WTC11 (cell line): Measurements from ENCODE around the gene MEGF10. TPM values are rescaled to one million over a fixed set of nuclear protein-coding genes. Genes with fewer than 3 reads are reported as not detected.

ENCODE experiments used
- CBFB ChIP-seq: sonication (generic); formaldehyde crosslinking; IDR thresholded peaks from 2 replicates; pipeline ENCODE4 v1.8.1; 2022; ENCODE audit warnings: mild to moderate bottlenecking, low read depth, missing genetic modification reagents
- FOXP1 ChIP-seq: sonication (generic); formaldehyde crosslinking; IDR thresholded peaks from 2 replicates; pipeline ENCODE4 v1.8.0; 2022; ENCODE audit warnings: missing genetic modification reagents, mild to moderate bottlenecking, moderate library complexity, borderline replicate concordance
- GABPB1 ChIP-seq: sonication (generic); formaldehyde crosslinking; IDR thresholded peaks from 2 replicates; pipeline ENCODE4 v1.8.1; 2023; ENCODE audit warnings: mild to moderate bottlenecking, missing genetic modification reagents
- HMGA2 ChIP-seq: fragments of 250-450 bp; sonication (Bioruptor Pico); IDR thresholded peaks from 2 replicates; pipeline ENCODE4 v1.4.0; 2021; ENCODE audit warnings: mild to moderate bottlenecking, moderate library complexity
- KAT7 ChIP-seq: sonication (generic); formaldehyde crosslinking; IDR thresholded peaks from 2 replicates; pipeline ENCODE4 v1.8.1; 2023; ENCODE audit warnings: missing genetic modification reagents, mild to moderate bottlenecking, borderline replicate concordance
- MXD4 ChIP-seq: fragments of 250-450 bp; sonication (Bioruptor Pico); IDR thresholded peaks from 2 replicates; pipeline ENCODE4 v1.8.0; 2021; ENCODE audit warnings: mild to moderate bottlenecking, moderate library complexity, borderline replicate concordance
- MYBL2 ChIP-seq: sonication (generic); formaldehyde crosslinking; IDR thresholded peaks from 2 replicates; pipeline ENCODE4 v1.8.1; 2023; ENCODE audit warnings: mild to moderate bottlenecking, moderate library complexity, missing genetic modification reagents
- NFATC4 ChIP-seq: fragments of 250-450 bp; sonication (Bioruptor Pico); IDR thresholded peaks from 2 replicates; pipeline ENCODE4 v1.9.0; 2021; ENCODE audit warnings: mild to moderate bottlenecking
- NFYB ChIP-seq: sonication (generic); formaldehyde crosslinking; conservative IDR thresholded peaks from 2 replicates; pipeline ENCODE4 v1.8.0; 2022; ENCODE audit warnings: low read depth, missing genetic modification reagents
- NR1H2 ChIP-seq: sonication (generic); formaldehyde crosslinking; IDR thresholded peaks from 2 replicates; pipeline ENCODE4 v1.9.0; 2021; ENCODE audit warnings: mild to moderate bottlenecking, moderate library complexity, missing genetic modification reagents
- SOX15 ChIP-seq: fragments of 250-450 bp; sonication (Bioruptor Pico); IDR thresholded peaks from 2 replicates; pipeline ENCODE4 v1.9.0; 2021; ENCODE audit warnings: mild to moderate bottlenecking
- TEAD1 ChIP-seq: sonication (generic); formaldehyde crosslinking; IDR thresholded peaks from 2 replicates; pipeline ENCODE4 v1.8.0; 2022; ENCODE audit warnings: mild to moderate bottlenecking, missing genetic modification reagents
- ZNF121 ChIP-seq: sonication (generic); formaldehyde crosslinking; IDR thresholded peaks from 2 replicates; pipeline ENCODE4 v1.8.0; 2023; ENCODE audit warnings: missing genetic modification reagents
- total RNA-seq: library from RNA; stranded (reverse); gene quantifications from 3 replicates; pipeline ENCODE4 v1.2.3, GENCODE V29; 2021
- TF ChIP-seq, protein P1 (sequence below): sonication (generic); formaldehyde crosslinking; conservative IDR thresholded peaks from 2 replicates; pipeline ENCODE4 v1.8.1; 2023; ENCODE audit warnings: mild to moderate bottlenecking, low read depth, missing genetic modification reagents, moderate library complexity
- TF ChIP-seq, protein P2 (sequence below): sonication (generic); formaldehyde crosslinking; IDR thresholded peaks from 2 replicates; pipeline ENCODE4 v1.8.1; 2022; ENCODE audit warnings: mild to moderate bottlenecking, moderate library complexity, missing genetic modification reagents
- TF ChIP-seq, protein P3 (sequence below): fragments of 250-450 bp; sonication (Bioruptor Pico); IDR thresholded peaks from 2 replicates; pipeline ENCODE4 v1.9.0; 2021; ENCODE audit warnings: mild to moderate bottlenecking, borderline replicate concordance
- TF ChIP-seq, protein P4 (sequence below): fragments of 250-450 bp; sonication (Bioruptor Pico); IDR thresholded peaks from 2 replicates; pipeline ENCODE4 v1.8.0; 2021; ENCODE audit warnings: mild to moderate bottlenecking
- TF ChIP-seq, protein P5 (sequence below): sonication (generic); formaldehyde crosslinking; IDR thresholded peaks from 2 replicates; pipeline ENCODE4 v1.8.1; 2022; ENCODE audit warnings: mild to moderate bottlenecking, missing genetic modification reagents, moderate library complexity, borderline replicate concordance
- TF ChIP-seq, protein P6 (sequence below): fragments of 250-450 bp; sonication (Bioruptor Pico); IDR thresholded peaks from 2 replicates; pipeline ENCODE4 v1.9.0; 2021; ENCODE audit warnings: mild to moderate bottlenecking
- TF ChIP-seq, protein P7 (sequence below): sonication (generic); formaldehyde crosslinking; IDR thresholded peaks from 2 replicates; pipeline ENCODE4 v1.8.0; 2022; ENCODE audit warnings: mild to moderate bottlenecking, missing genetic modification reagents
- TF ChIP-seq, protein P8 (sequence below): sonication (generic); formaldehyde crosslinking; IDR thresholded peaks from 2 replicates; pipeline ENCODE4 v1.8.1; 2022; ENCODE audit warnings: low read depth, mild to moderate bottlenecking, moderate library complexity, missing genetic modification reagents, borderline replicate concordance

MEGF10 gene
- total RNA-seq, 1 experiment from 2014 or later, result 24.5 TPM

DNA sequence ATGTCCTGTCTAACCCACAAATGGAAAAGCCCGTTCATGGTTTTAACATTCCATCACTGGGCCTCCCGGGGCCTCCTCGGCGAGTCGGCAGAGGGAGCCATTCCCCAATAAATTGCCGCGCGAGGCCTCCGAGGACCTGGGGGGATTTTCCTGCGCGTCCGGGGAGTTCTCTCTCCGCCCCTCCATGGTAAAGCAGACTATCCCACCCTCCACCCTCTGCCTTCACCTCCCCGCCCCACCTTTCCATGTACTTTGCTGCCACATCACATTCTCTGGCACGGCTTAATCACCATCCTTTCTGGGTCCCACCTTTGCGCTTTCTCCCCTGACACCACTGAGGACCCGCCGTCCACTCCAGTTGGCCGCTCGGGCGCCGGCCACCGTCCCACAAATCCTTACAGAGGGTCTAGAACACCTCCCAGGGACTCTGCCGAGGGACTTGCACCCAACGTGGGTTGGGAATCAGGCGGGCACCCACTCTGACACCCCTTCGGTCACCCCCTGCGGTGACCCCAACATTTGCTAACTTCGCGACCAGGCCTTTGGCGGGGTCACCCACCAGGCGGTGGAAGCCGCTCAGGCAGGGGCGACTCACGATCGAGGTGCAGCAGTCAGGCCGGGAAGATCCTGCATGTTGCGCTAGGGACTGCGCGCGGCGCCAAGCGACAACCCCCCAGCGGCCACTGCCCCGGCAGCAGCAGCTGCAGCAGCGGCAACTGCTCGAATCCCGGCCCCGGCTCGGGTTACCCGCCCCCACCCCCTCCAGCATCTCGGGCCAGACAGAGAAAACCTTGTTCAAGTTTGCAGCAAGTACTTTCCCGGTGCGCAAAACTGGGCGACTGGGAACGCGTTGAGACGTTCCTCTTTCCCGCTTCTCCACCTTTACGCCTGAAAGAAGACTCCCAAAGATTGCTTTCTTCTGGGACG, at the start of gene MEGF10 (continued):
- TF ChIP-seq NR1H2, result no peak
- TF ChIP-seq GABPB1 (CRISPR knock-in tag), result no peak
- no peak for TF ChIP-seq NFATC4
- TF ChIP-seq NFYB, result no peak
- TF ChIP-seq, protein P1, sequence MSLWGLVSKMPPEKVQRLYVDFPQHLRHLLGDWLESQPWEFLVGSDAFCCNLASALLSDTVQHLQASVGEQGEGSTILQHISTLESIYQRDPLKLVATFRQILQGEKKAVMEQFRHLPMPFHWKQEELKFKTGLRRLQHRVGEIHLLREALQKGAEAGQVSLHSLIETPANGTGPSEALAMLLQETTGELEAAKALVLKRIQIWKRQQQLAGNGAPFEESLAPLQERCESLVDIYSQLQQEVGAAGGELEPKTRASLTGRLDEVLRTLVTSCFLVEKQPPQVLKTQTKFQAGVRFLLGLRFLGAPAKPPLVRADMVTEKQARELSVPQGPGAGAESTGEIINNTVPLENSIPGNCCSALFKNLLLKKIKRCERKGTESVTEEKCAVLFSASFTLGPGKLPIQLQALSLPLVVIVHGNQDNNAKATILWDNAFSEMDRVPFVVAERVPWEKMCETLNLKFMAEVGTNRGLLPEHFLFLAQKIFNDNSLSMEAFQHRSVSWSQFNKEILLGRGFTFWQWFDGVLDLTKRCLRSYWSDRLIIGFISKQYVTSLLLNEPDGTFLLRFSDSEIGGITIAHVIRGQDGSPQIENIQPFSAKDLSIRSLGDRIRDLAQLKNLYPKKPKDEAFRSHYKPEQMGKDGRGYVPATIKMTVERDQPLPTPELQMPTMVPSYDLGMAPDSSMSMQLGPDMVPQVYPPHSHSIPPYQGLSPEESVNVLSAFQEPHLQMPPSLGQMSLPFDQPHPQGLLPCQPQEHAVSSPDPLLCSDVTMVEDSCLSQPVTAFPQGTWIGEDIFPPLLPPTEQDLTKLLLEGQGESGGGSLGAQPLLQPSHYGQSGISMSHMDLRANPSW, result no peak
- TF ChIP-seq KAT7, result peak; percentile 34; the same call in 1 of the 2 replicates
- TF ChIP-seq, protein P2, sequence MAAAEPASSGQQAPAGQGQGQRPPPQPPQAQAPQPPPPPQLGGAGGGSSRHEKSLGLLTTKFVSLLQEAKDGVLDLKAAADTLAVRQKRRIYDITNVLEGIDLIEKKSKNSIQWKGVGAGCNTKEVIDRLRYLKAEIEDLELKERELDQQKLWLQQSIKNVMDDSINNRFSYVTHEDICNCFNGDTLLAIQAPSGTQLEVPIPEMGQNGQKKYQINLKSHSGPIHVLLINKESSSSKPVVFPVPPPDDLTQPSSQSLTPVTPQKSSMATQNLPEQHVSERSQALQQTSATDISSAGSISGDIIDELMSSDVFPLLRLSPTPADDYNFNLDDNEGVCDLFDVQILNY, result peak; percentile 66; the same call in 1 of the 2 replicates
- TF ChIP-seq, protein P3, sequence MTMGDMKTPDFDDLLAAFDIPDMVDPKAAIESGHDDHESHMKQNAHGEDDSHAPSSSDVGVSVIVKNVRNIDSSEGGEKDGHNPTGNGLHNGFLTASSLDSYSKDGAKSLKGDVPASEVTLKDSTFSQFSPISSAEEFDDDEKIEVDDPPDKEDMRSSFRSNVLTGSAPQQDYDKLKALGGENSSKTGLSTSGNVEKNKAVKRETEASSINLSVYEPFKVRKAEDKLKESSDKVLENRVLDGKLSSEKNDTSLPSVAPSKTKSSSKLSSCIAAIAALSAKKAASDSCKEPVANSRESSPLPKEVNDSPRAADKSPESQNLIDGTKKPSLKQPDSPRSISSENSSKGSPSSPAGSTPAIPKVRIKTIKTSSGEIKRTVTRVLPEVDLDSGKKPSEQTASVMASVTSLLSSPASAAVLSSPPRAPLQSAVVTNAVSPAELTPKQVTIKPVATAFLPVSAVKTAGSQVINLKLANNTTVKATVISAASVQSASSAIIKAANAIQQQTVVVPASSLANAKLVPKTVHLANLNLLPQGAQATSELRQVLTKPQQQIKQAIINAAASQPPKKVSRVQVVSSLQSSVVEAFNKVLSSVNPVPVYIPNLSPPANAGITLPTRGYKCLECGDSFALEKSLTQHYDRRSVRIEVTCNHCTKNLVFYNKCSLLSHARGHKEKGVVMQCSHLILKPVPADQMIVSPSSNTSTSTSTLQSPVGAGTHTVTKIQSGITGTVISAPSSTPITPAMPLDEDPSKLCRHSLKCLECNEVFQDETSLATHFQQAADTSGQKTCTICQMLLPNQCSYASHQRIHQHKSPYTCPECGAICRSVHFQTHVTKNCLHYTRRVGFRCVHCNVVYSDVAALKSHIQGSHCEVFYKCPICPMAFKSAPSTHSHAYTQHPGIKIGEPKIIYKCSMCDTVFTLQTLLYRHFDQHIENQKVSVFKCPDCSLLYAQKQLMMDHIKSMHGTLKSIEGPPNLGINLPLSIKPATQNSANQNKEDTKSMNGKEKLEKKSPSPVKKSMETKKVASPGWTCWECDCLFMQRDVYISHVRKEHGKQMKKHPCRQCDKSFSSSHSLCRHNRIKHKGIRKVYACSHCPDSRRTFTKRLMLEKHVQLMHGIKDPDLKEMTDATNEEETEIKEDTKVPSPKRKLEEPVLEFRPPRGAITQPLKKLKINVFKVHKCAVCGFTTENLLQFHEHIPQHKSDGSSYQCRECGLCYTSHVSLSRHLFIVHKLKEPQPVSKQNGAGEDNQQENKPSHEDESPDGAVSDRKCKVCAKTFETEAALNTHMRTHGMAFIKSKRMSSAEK (CRISPR knock-in tag), result no peak
- peak; percentile 86; the same call in 1 of the 2 replicates for TF ChIP-seq CBFB
- TF ChIP-seq SOX15 (CRISPR knock-in tag), result no peak
- TF ChIP-seq MXD4, result no peak
- no peak for TF ChIP-seq MYBL2
- TF ChIP-seq FOXP1, result no peak
- TF ChIP-seq, protein P4, sequence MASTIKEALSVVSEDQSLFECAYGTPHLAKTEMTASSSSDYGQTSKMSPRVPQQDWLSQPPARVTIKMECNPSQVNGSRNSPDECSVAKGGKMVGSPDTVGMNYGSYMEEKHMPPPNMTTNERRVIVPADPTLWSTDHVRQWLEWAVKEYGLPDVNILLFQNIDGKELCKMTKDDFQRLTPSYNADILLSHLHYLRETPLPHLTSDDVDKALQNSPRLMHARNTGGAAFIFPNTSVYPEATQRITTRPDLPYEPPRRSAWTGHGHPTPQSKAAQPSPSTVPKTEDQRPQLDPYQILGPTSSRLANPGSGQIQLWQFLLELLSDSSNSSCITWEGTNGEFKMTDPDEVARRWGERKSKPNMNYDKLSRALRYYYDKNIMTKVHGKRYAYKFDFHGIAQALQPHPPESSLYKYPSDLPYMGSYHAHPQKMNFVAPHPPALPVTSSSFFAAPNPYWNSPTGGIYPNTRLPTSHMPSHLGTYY, result no peak
- TF ChIP-seq, protein P5, sequence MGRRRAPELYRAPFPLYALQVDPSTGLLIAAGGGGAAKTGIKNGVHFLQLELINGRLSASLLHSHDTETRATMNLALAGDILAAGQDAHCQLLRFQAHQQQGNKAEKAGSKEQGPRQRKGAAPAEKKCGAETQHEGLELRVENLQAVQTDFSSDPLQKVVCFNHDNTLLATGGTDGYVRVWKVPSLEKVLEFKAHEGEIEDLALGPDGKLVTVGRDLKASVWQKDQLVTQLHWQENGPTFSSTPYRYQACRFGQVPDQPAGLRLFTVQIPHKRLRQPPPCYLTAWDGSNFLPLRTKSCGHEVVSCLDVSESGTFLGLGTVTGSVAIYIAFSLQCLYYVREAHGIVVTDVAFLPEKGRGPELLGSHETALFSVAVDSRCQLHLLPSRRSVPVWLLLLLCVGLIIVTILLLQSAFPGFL, result no peak
- TF ChIP-seq, protein P6, sequence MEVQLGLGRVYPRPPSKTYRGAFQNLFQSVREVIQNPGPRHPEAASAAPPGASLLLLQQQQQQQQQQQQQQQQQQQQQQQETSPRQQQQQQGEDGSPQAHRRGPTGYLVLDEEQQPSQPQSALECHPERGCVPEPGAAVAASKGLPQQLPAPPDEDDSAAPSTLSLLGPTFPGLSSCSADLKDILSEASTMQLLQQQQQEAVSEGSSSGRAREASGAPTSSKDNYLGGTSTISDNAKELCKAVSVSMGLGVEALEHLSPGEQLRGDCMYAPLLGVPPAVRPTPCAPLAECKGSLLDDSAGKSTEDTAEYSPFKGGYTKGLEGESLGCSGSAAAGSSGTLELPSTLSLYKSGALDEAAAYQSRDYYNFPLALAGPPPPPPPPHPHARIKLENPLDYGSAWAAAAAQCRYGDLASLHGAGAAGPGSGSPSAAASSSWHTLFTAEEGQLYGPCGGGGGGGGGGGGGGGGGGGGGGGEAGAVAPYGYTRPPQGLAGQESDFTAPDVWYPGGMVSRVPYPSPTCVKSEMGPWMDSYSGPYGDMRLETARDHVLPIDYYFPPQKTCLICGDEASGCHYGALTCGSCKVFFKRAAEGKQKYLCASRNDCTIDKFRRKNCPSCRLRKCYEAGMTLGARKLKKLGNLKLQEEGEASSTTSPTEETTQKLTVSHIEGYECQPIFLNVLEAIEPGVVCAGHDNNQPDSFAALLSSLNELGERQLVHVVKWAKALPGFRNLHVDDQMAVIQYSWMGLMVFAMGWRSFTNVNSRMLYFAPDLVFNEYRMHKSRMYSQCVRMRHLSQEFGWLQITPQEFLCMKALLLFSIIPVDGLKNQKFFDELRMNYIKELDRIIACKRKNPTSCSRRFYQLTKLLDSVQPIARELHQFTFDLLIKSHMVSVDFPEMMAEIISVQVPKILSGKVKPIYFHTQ, result no peak
- TF ChIP-seq ZNF121 (CRISPR knock-in tag), result no peak
- no peak for TF ChIP-seq HMGA2
- TF ChIP-seq, protein P7, sequence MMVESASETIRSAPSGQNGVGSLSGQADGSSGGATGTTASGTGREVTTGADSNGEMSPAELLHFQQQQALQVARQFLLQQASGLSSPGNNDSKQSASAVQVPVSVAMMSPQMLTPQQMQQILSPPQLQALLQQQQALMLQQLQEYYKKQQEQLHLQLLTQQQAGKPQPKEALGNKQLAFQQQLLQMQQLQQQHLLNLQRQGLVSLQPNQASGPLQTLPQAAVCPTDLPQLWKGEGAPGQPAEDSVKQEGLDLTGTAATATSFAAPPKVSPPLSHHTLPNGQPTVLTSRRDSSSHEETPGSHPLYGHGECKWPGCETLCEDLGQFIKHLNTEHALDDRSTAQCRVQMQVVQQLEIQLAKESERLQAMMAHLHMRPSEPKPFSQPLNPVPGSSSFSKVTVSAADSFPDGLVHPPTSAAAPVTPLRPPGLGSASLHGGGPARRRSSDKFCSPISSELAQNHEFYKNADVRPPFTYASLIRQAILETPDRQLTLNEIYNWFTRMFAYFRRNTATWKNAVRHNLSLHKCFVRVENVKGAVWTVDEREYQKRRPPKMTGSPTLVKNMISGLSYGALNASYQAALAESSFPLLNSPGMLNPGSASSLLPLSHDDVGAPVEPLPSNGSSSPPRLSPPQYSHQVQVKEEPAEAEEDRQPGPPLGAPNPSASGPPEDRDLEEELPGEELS (CRISPR knock-in tag), result 0 out of 2 replicates have a peak, but pooled peaks have one; percentile 23
- TF ChIP-seq TEAD1 (CRISPR knock-in tag), result no peak; the same call in 1 of the 2 replicates
- TF ChIP-seq, protein P8, sequence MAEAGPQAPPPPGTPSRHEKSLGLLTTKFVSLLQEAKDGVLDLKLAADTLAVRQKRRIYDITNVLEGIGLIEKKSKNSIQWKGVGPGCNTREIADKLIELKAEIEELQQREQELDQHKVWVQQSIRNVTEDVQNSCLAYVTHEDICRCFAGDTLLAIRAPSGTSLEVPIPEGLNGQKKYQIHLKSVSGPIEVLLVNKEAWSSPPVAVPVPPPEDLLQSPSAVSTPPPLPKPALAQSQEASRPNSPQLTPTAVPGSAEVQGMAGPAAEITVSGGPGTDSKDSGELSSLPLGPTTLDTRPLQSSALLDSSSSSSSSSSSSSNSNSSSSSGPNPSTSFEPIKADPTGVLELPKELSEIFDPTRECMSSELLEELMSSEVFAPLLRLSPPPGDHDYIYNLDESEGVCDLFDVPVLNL (CRISPR knock-in tag), result no peak
